SJSA1 (cell line): ENCODE measurements around the gene ATRAID. TPM values are rescaled to one million over a fixed set of nuclear protein-coding genes. Genes with fewer than 3 reads are reported as not detected.
"Not testable (repeated sequence)": the region's sequence is repeated elsewhere in the genome, so short reads cannot be mapped to it uniquely, and the experiment has no call there.

Experiments used
- DNase-seq, 2 experiments: peaks; one replicate each; pipeline ENCODE4 v3.0.0-alpha.2; 2015 to 2020; ENCODE audit warnings: low spot score in 2 of 2, low read depth in 1 of 2
- H3K27ac ChIP-seq: fragments of 250-450 bp; sonication (Bioruptor Pico); 2 replicates; pipeline ENCODE4 v1.5.1; 2020; ENCODE audit warnings: mild to moderate bottlenecking, moderate library complexity
- H3K27me3 ChIP-seq: fragments of 250-450 bp; sonication (Bioruptor Pico); replicated peaks from 2 replicates; pipeline ENCODE4 v1.5.1; 2020; ENCODE audit warnings: mild to moderate bottlenecking, moderate library complexity
- H3K36me3 ChIP-seq: fragments of 250-450 bp; sonication (Bioruptor Pico); 2 replicates; pipeline ENCODE4 v1.5.1; 2020; ENCODE audit warnings: mild to moderate bottlenecking
- H3K4me1 ChIP-seq: fragments of 250-450 bp; sonication (Bioruptor Pico); replicated peaks from 2 replicates; pipeline ENCODE4 v1.6.1; 2021; ENCODE audit warnings: mild to moderate bottlenecking
- H3K4me3 ChIP-seq: fragments of 250-450 bp; sonication (Bioruptor Pico); 2 replicates; pipeline ENCODE4 v1.5.1; 2020; ENCODE audit warnings: mild to moderate bottlenecking
- H3K9me3 ChIP-seq: fragments of 250-450 bp; sonication (Bioruptor Pico); replicated peaks from 2 replicates; pipeline ENCODE4 v1.5.1; 2020; ENCODE audit warnings: mild to moderate bottlenecking
- total RNA-seq: library from RNA; depleted of rRNA; stranded (reverse); fragments of >200 nt; shearing (Covaris generic); gene quantifications from 2 replicates; pipeline ENCODE4 v1.2.3, GENCODE V29; 2014; rRNA removed

The ATRAID gene
- 104 and 153 TPM in 2 replicates for total RNA-seq

DNA sequence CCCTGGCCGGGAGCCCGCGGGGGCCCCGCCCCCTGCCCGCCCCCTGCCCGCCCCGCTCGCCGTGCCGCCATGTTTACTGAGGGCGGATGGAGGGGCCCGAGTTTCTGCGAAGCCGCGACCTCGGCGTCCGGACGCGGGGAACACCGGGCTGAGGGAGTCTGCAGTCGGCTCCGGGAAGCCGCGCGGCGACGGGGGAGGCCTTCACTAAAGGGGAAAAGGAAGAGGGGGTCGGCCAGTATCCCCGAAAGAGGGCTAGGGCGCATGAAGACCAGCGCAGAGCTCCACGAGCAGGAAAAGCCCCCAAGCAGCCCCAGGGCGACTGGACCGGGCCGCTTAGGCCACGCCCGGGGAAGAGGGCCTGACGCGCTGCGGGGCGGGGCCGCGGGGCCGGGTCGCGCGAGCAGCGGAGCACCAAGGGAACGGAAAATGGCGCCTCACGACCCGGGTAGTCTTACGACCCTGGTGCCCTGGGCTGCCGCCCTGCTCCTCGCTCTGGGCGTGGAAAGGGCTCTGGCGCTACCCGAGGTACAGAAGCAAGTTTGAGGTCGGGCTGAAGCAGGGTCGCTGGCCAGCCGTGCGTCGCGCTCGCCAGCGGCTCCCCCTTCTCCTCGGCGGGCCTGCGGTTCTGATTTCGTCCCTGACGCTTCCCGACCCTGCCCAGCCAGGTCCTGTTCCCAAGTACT is at the start of gene ATRAID, which contains the start of gene SLC5A6:
TSS of gene ATRAID (plus strand) at position 99 of the 683 bp plus-strand sequence. CDS start at position 427, 328 bp downstream.
TSS of gene SLC5A6 (minus strand) at position 326 of the 683 bp plus-strand sequence. CDS start 4,618 bp downstream, outside the sequence.
- Histone ChIP-seq H3K4me3 (peak within 1 kb of the TSS; percentile 56), H3K36me3 (peaks cover 51% of the 10 kb centered on the region), H3K27me3 (no peaks in the 10 kb centered on the region), H3K27ac (peak within 1 kb of the TSS; percentile 83), H3K9me3 (no peaks in the 10 kb centered on the region), H3K4me1 (peaks cover 23% of the 10 kb centered on the region)
- DNase-seq: peak; percentile 87 to 97

- Histone ChIP-seq H3K4me1 (peaks cover 14% of the 10 kb centered on the region), H3K4me3 (peak overlapping the region; percentile 36), H3K27ac (peak overlapping the region; percentile 65), H3K9me3 (no peaks in the 10 kb centered on the region), H3K27me3 (no peaks in the 10 kb centered on the region), H3K36me3 (no peaks in the 10 kb centered on the region)
- DNase-seq: peak; percentile 71 to 82
Observed at GRCh38 chr2:27162151-27163121, 49.4 kb upstream of the ATRAID start.

GRCh38 chr2:27164960-27165763 is 46.7 kb upstream of the ATRAID start:
- Histone ChIP-seq H3K27ac (no peak overlapping the region), H3K4me3 (no peak overlapping the region), H3K36me3 (no peaks in the 10 kb centered on the region), H3K9me3 (no peaks in the 10 kb centered on the region), H3K27me3 (no peaks in the 10 kb centered on the region), H3K4me1 (peaks cover 18% of the 10 kb centered on the region)
- DNase-seq: no peak

DNA sequence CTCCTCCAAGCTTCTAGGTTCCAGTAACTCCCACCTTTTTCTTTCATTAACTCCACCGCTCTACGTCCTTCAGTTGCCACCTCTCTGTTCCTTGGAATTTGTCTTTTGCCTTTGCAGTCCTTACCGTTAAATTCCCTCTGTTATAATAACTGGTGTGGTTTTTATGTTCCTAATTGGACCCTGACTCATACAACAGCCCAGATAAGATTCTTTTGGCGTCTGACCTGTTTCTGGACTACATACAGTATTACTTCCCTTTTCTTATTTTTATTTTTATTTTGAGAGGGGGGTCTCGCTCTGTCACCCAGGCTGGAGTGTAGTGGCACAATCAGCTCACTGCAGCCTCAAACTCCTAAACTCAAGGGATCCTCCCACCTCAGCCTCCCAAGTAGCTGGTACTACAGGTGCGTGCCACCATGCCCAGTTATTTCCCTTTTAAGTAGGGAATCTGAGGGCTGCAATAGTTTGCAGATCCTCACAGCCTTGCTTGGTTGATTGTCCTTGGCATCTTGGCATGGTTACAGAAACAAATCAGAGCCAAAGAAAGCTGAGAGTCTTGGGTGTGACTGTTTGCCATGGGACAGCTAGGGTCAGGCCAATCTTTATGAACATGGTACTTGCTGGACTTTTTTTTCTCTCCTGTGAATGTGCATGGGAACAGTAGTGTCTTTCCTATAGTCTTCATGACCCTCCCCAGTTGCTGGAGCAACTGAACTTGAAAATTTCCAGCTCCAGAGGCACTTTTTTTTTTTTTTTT is 41.1 kb upstream of the ATRAID start:
- no peaks in the 10 kb centered on the region for H3K36me3 ChIP-seq
- H3K9me3 ChIP-seq: no peaks in the 10 kb centered on the region
- no peak overlapping the region for H3K27ac ChIP-seq
- no peak for DNase-seq
- H3K4me3 ChIP-seq: no peak overlapping the region
- peaks cover 22% of the 10 kb centered on the region for H3K4me1 ChIP-seq
- H3K27me3 ChIP-seq: no peaks in the 10 kb centered on the region

- no peaks in the 10 kb centered on the region for H3K27me3 ChIP-seq
- no peak for DNase-seq
- peaks cover 22% of the 10 kb centered on the region for H3K4me1 ChIP-seq
Observed at GRCh38 chr2:27171351-27171848, 40.4 kb upstream of the ATRAID start.

GRCh38 chr2:27174638-27175037 is 37.2 kb upstream of the ATRAID start:
- Histone ChIP-seq H3K4me3 (no peak overlapping the region), H3K4me1 (peaks cover 30% of the 10 kb centered on the region), H3K36me3 (no peaks in the 10 kb centered on the region), H3K27me3 (no peaks in the 10 kb centered on the region), H3K9me3 (no peaks in the 10 kb centered on the region), H3K27ac (peak overlapping the region; percentile 11; the same call in 1 of the 2 replicates)
- DNase-seq: no peak

More at GRCh38 chr2:27171351-27171848, 40.4 kb upstream of the ATRAID start:
- H3K27ac ChIP-seq: no peak overlapping the region
- no peak overlapping the region for H3K4me3 ChIP-seq
- no peaks in the 10 kb centered on the region for H3K36me3 ChIP-seq
- H3K9me3 ChIP-seq: no peaks in the 10 kb centered on the region

DNA sequence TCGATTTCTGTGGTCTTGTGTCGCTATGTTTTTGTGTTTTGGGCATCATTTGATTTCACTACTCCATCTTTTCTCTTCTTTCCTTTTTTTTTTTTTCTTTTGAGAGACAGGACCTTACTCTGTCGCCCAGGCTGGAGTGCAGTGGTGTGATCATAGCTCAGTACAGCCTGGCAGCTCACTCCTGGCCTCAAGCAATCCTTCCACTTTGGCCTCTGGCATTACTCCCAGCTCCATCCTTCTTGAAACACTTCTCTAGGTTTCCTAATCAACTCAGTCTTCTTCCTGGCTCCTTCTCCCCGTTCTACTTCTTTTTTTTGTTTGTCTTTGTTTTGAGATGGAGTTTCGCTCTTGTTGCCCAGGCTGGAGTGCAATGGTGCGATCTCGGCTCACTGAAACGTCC is 36.5 kb upstream of the ATRAID start:
- Histone ChIP-seq H3K27me3 (no peaks in the 10 kb centered on the region), H3K36me3 (no peaks in the 10 kb centered on the region), H3K4me3 (no peak overlapping the region), H3K27ac (no peak overlapping the region), H3K4me1 (peaks cover 31% of the 10 kb centered on the region), H3K9me3 (no peaks in the 10 kb centered on the region)
- no peak for DNase-seq

GRCh38 chr2:27175781-27176180 is 36.1 kb upstream of the ATRAID start:
- not testable (repeated sequence) for H3K36me3 ChIP-seq, H3K9me3 ChIP-seq, DNase-seq, H3K4me3 ChIP-seq, H3K27me3 ChIP-seq, H3K27ac ChIP-seq
- H3K4me1 ChIP-seq: peaks cover 32% of the 10 kb centered on the region

- H3K9me3 ChIP-seq: no peaks in the 10 kb centered on the region
- DNase-seq: no peak
- no peaks in the 10 kb centered on the region for H3K36me3 ChIP-seq
- no peak overlapping the region for H3K27ac ChIP-seq
- peaks cover 47% of the 10 kb centered on the region for H3K4me1 ChIP-seq
- H3K27me3 ChIP-seq: no peaks in the 10 kb centered on the region
- no peak overlapping the region for H3K4me3 ChIP-seq
Observed at GRCh38 chr2:27177441-27178351, 34.1 kb upstream of the ATRAID start.

DNA sequence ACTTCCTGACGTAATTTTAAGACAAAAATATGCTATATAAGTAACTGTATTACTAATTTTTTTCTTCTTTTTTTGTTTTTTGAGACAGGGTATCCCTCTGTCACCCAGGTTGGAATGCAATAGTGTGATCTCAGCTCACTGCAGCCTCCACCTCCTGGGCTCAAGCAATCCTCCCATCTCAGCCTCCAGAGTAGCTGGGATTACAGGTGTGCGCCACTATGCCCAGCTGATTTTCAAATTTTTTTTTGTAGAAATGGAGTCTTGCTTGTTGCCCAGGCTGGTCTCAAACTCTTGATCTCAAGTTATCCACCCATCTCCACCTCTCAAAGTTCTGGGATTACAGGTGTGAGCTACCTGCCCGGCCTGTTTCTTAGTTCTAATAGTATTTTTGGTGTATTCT is 33.4 kb upstream of the ATRAID start:
- no peak overlapping the region for H3K27ac ChIP-seq
- no peaks in the 10 kb centered on the region for H3K36me3 ChIP-seq

DNA sequence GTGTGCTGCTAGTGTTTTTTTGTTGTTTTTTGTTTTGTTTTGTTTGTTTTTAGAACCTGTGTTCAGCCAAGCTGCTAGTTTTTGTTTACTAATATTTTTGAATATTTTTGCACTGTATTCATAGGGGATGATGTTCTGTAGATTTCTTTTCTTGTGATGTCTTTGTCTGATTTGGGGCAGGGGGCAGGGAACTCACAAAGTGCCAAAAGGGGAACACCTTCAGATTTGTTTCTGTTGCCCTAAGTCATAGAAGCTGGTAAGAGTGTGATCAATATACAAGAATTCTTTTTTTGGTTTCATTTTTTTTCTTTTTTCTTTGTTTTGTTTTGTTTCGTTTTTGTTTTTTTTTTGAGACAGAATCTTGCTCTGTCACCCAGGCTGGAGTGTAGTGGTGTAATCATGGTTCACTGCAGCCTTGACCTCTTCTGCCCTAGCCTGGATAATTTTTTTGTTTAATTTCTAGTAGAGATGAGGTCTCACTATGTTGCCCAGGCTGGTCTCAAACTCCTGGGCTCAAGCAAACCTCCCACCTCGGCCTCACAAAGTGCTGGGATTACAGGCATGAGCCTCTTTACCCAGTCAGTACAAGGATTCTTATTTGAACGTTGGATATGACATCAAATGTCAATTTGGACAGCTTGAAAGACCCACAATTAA is 32.4 kb upstream of the ATRAID start:
- no peaks in the 10 kb centered on the region for H3K27me3 ChIP-seq
- peak overlapping the region; percentile 98 for H3K27ac ChIP-seq
- H3K4me1 ChIP-seq: peaks cover 60% of the 10 kb centered on the region
- 0 out of 2 replicates have a peak, but pooled peaks cover 4% of the 10 kb centered on the region for H3K9me3 ChIP-seq
- H3K4me3 ChIP-seq: no peak overlapping the region
- H3K36me3 ChIP-seq: no peaks in the 10 kb centered on the region
- no peak for DNase-seq

More for the DNA sequence above, 33.4 kb upstream of the ATRAID start:
- peaks cover 54% of the 10 kb centered on the region for H3K4me1 ChIP-seq
- no peak for DNase-seq
- no peak overlapping the region for H3K4me3 ChIP-seq
- H3K27me3 ChIP-seq: no peaks in the 10 kb centered on the region
- H3K9me3 ChIP-seq: no peaks in the 10 kb centered on the region
